ENCODE results near the gene HSPB3.

- TF ChIP-seq POLR2A (IDR thresholded peaks at IDR 0.05; ENCODE audit: low read length): no peak
- TF ChIP-seq GATA1 (IDR thresholded peaks at IDR 0.05; ENCODE audit: low read depth, low read length): no peak
Observed at GRCh38 chr5:54492178-54492577, 36.7 kb downstream of the HSPB3 start.
